ENCODE data around the gene TYSND1.

TYSND1 gene

DNA sequence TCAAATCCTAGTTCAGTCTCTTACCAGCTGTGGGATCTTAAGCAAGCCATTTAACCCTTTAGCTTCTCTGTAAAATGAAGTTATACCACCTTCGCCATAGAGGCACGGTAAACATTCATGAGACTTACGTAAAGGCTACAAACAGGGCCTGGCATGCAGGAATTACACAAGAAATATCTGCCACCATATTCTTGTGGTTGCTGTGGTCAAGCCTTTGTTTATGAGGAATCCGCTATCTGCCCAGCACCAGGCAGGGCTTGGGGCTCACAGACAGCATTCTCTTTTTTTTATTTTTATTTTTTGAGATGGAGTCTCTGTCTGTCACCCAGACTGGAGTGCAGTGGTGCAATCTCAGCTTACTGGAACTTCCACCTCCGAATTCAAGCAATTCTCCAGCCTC, 23.8 kb downstream of the TYSND1 start:
- in situ Hi-C loops (cut with HindIII; ENCODE audit: low pct_ligation_motif_present, low sequenced_read_pairs): no loop called here
- DNase-seq: no peak
- TF ChIP-seq, protein P1, sequence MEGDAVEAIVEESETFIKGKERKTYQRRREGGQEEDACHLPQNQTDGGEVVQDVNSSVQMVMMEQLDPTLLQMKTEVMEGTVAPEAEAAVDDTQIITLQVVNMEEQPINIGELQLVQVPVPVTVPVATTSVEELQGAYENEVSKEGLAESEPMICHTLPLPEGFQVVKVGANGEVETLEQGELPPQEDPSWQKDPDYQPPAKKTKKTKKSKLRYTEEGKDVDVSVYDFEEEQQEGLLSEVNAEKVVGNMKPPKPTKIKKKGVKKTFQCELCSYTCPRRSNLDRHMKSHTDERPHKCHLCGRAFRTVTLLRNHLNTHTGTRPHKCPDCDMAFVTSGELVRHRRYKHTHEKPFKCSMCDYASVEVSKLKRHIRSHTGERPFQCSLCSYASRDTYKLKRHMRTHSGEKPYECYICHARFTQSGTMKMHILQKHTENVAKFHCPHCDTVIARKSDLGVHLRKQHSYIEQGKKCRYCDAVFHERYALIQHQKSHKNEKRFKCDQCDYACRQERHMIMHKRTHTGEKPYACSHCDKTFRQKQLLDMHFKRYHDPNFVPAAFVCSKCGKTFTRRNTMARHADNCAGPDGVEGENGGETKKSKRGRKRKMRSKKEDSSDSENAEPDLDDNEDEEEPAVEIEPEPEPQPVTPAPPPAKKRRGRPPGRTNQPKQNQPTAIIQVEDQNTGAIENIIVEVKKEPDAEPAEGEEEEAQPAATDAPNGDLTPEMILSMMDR (IDR thresholded peaks at IDR 0.05; ENCODE audit: low read depth, low read length, missing control alignments): no peak
- no peak overlapping the region for H3K27ac ChIP-seq
- no peaks in the 10 kb centered on the region for H3K36me3 ChIP-seq (replicated peaks)
- no peak overlapping the region for H3K4me3 ChIP-seq (ENCODE audit: low read depth, low read length)
- no peaks in the 10 kb centered on the region for H3K27me3 ChIP-seq (replicated peaks)

DNA sequence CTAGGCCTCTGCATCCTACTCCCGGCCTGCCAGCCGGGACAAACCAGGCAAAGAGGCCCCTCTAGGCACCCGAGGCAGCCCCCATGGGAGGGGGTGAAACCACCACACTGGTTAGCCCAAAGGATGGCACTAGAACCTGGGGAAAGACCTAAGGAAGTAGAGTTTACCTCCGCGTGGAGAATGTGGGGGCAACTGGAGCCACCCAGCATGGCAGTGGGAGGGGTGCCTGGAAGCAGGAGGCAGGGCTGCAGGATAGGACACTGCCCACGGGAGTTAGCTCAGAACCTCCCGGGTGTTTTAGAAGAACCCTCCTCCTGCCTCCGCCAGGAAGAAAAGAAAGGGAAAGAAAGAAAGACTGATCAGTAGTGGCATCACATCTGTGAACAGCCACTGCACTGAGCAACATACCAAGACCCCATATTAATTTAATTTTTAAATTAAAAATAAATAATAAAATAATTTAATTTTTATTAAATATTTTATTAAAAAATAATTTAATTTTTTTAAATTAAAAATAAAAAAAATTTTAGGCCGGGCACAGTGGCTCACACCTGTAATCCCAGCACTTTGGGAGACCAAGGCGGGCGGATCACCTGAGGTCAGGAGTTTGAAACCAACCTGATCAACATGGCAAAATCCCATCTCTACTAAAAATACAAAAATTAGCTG, 25.1 kb downstream of the TYSND1 start:
- in situ Hi-C loops (cut with HindIII; ENCODE audit: low pct_ligation_motif_present, low sequenced_read_pairs): no loop called here
- no peaks in the 10 kb centered on the region for H3K36me3 ChIP-seq (replicated peaks)
- TF ChIP-seq, protein P1 (IDR thresholded peaks at IDR 0.05; ENCODE audit: low read depth, low read length, missing control alignments): no peak

DNA sequence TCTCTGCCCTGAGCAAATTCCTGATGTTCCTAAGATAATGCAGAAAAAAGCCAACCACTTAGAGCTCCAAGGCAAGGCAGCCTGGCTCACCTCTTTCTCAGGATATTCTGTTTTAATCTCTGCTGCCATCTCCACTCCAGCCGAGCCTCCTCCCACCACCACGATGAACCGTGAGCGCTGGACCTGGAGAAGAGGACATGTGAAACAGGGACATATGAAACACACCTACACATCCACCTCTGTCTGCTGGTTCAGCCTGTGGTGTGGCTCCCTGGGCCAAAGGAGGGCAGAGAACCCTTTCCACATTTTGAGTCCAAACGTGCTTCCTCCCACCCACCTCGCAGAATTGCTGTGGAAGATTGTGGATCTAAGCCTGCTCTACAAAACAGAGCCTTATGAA, 26.1 kb downstream of the TYSND1 start:
- TF ChIP-seq, protein P1 (IDR thresholded peaks at IDR 0.05; ENCODE audit: low read depth, low read length, missing control alignments): no peak
- no peak for DNase-seq
- in situ Hi-C loops (cut with HindIII; ENCODE audit: low pct_ligation_motif_present, low sequenced_read_pairs): no loop called here
- Histone ChIP-seq H3K27ac (no peak overlapping the region), H3K27me3 (replicated peaks) (no peaks in the 10 kb centered on the region), H3K36me3 (replicated peaks) (no peaks in the 10 kb centered on the region), H3K4me3 (ENCODE audit: low read depth, low read length) (no peak overlapping the region)

More for the DNA sequence above, 25.1 kb downstream of the TYSND1 start:
- H3K27ac ChIP-seq: no peak overlapping the region
- DNase-seq: no peak
- no peaks in the 10 kb centered on the region for H3K27me3 ChIP-seq (replicated peaks)
- H3K4me3 ChIP-seq (ENCODE audit: low read depth, low read length): no peak overlapping the region

DNA sequence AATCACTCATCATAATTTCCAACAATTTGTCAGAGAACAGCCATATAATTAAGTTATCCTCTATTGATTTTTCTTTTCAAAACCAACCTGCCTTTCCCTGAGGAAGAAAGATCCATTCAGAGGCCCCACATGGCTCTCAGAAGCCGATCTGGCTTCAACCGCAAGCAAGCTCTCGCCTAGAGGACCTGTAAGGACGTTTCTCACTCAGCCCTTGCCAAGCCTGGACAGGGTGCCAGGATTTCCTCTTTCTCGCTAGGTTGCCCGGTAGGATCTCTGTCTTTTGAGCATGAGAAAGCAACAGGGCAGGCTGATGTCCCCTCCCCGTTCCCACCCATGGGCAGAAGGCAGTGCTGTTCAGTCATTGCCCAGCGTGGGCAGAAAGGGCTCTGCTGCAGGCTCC, 26.9 kb downstream of the TYSND1 start:
- Histone ChIP-seq H3K27me3 (replicated peaks) (no peaks in the 10 kb centered on the region), H3K36me3 (replicated peaks) (no peaks in the 10 kb centered on the region), H3K4me3 (ENCODE audit: low read depth, low read length) (no peak overlapping the region), H3K27ac (no peak overlapping the region)
- no peak for DNase-seq
- TF ChIP-seq, protein P1 (IDR thresholded peaks at IDR 0.05; ENCODE audit: low read depth, low read length, missing control alignments): no peak
- in situ Hi-C loops (cut with HindIII; ENCODE audit: low pct_ligation_motif_present, low sequenced_read_pairs): no loop called here

DNA sequence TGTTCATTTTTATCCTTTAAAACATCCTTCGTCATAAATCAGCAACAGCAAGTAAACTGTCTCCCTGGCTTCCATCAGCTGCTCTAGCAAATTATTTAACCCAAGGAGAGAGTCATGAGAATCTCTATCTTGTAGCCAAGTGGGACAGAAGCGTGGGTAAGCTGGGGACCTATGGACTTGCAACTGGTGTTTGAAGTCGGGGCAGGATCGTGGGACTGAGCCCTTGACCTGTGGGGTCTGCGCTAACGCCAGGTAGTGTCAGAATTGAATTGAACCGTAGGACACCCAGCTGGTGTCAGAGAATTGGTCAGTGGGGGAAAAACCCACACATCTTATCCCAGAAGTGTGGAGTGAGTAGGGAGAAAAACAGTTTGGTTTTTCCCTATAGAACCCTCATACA, 27.3 kb downstream of the TYSND1 start:
- no peaks in the 10 kb centered on the region for H3K36me3 ChIP-seq (replicated peaks)
- in situ Hi-C loops (cut with HindIII; ENCODE audit: low pct_ligation_motif_present, low sequenced_read_pairs): no loop called here

More for the DNA sequence above, 27.3 kb downstream of the TYSND1 start:
- H3K27ac ChIP-seq: no peak overlapping the region
- DNase-seq: no peak
- H3K4me3 ChIP-seq (ENCODE audit: low read depth, low read length): no peak overlapping the region
- TF ChIP-seq, protein P1 (IDR thresholded peaks at IDR 0.05; ENCODE audit: low read depth, low read length, missing control alignments): no peak
- no peaks in the 10 kb centered on the region for H3K27me3 ChIP-seq (replicated peaks)
